CD14-positive monocyte (primary cell): ENCODE results near the gene CRBN. TPM values are rescaled to one million over a fixed set of nuclear protein-coding genes. Genes with fewer than 3 reads are reported as not detected.

Experiments
- DNase-seq, 3 donors: peaks; one replicate each; pipeline ENCODE4 v3.0.0-alpha.2; 2011 to 2022
- H2AFZ ChIP-seq: 2 replicates; pipeline ENCODE4 v1.6.0; 2012; ENCODE audit warnings: mild to moderate bottlenecking, low read depth, low read length, inconsistent platforms; ENCODE audit not compliant: insufficient read depth, poor library complexity, severe bottlenecking
- H3K27ac ChIP-seq, 2 donors: 1 replicate in 1 of 2; 2 replicates in 1 of 2; pipeline ENCODE4 v1.5.1; 2012 to 2013; ENCODE audit warnings: low read length in 2 of 2, control low read depth in 1 of 2, inconsistent platforms in 1 of 2, low read depth in 1 of 2, mild to moderate bottlenecking in 1 of 2
- H3K27me3 ChIP-seq, 2 donors: one replicate each; pipeline versions ENCODE4 v1.6.0 to v1.6.1; 2011 to 2013; ENCODE audit warnings: low read length in 2 of 2; ENCODE audit not compliant: control insufficient read depth in 2 of 2, insufficient read depth in 2 of 2
- H3K36me3 ChIP-seq, 2 donors: replicated peaks in 1 of 2; 1 replicate in 1 of 2; 2 replicates in 1 of 2; pipeline versions ENCODE4 v1.5.1 to v1.6.1; 2012 to 2013; ENCODE audit warnings: low read length in 2 of 2, control low read depth in 1 of 2, inconsistent platforms in 1 of 2, mild to moderate bottlenecking in 1 of 2; ENCODE audit not compliant: insufficient read depth in 2 of 2, control insufficient read depth in 1 of 2
- H3K4me1 ChIP-seq, 2 donors: 1 replicate in 1 of 2; 2 replicates in 1 of 2; pipeline versions ENCODE4 v1.5.1 to v1.6.1; 2012 to 2013; ENCODE audit warnings: low read length in 2 of 2, control low read depth in 1 of 2, inconsistent platforms in 1 of 2, mild to moderate bottlenecking in 1 of 2, moderate library complexity in 1 of 2; ENCODE audit not compliant: insufficient read depth in 2 of 2, control insufficient read depth in 1 of 2
- H3K4me2 ChIP-seq: replicated peaks from 2 replicates; pipeline ENCODE3; 2012; ENCODE audit warnings: low read length, moderate library complexity, mild to moderate bottlenecking; ENCODE audit not compliant: poor library complexity, severe bottlenecking; ENCODE audit errors: extremely low read depth
- H3K4me3 ChIP-seq, 3 experiments: fragments of 200-600 bp in 1 of 3; sonication (generic) in 1 of 3; replicated peaks in 1 of 3; 1 replicate in 2 of 3; 2 replicates in 1 of 3; pipeline ENCODE4 v1.5.1; 2011 to 2013; ENCODE audit warnings: low read length in 3 of 3, mild to moderate bottlenecking in 3 of 3, control low read depth in 2 of 3, low read depth in 2 of 3, inconsistent platforms in 1 of 3, moderate library complexity in 1 of 3
- H3K79me2 ChIP-seq: 2 replicates; pipeline ENCODE4 v1.6.0; 2012; ENCODE audit warnings: mild to moderate bottlenecking, control low read depth, inconsistent platforms, low read length, moderate library complexity; ENCODE audit not compliant: insufficient read depth
- H3K9ac ChIP-seq: 2 replicates; pipeline ENCODE4 v1.6.0; 2017; ENCODE audit warnings: low read length, mild to moderate bottlenecking; ENCODE audit not compliant: insufficient read depth, poor library complexity, severe bottlenecking
- H3K9me3 ChIP-seq, 2 donors: replicated peaks in 1 of 2; 1 replicate in 1 of 2; 2 replicates in 1 of 2; pipeline versions ENCODE4 v1.5.1 to v1.6.1; 2012 to 2013; ENCODE audit warnings: low read length in 2 of 2, control low read depth in 1 of 2; ENCODE audit not compliant: control insufficient read depth in 1 of 2, insufficient read depth in 1 of 2
- H4K20me1 ChIP-seq: 2 replicates; pipeline ENCODE4 v1.6.0; 2012; ENCODE audit warnings: mild to moderate bottlenecking, low read length, control low read depth, moderate library complexity; ENCODE audit not compliant: insufficient read depth
- H3K27ac Mint-ChIP-seq, 7 donors: one replicate each; pipeline ENCODE4 v1.8.0; 2020; ENCODE audit warnings: mild to moderate bottlenecking in 7 of 7, mixed read lengths in 7 of 7, moderate library complexity in 6 of 7, inconsistent platforms in 2 of 7
- H3K27me3 Mint-ChIP-seq, 3 donors: one replicate each; pipeline ENCODE4 v1.8.0; 2021 to 2022; ENCODE audit warnings: low read depth in 3 of 3, mild to moderate bottlenecking in 3 of 3, mixed read lengths in 3 of 3, moderate library complexity in 3 of 3, inconsistent platforms in 1 of 3
- H3K36me3 Mint-ChIP-seq, 2 donors: one replicate each; pipeline ENCODE4 v1.8.0; 2020; ENCODE audit warnings: mixed read lengths in 2 of 2, inconsistent platforms in 1 of 2, mild to moderate bottlenecking in 1 of 2
- H3K4me1 Mint-ChIP-seq: one replicate; pipeline ENCODE4 v1.8.0; 2020; ENCODE audit warnings: mild to moderate bottlenecking, mixed read lengths
- H3K4me3 Mint-ChIP-seq, 2 donors: one replicate each; pipeline ENCODE4 v1.8.0; 2020; ENCODE audit warnings: mild to moderate bottlenecking in 2 of 2, mixed read lengths in 2 of 2, moderate library complexity in 1 of 2
- H3K9me3 Mint-ChIP-seq, 7 donors: one replicate each; pipeline ENCODE4 v1.8.0; 2020 to 2022; ENCODE audit warnings: mixed read lengths in 7 of 7, mild to moderate bottlenecking in 6 of 7, moderate library complexity in 6 of 7, inconsistent platforms in 2 of 7
- WGBS: methylation state at CpG from one replicate; pipeline ENCODE4 v1.1.5; 2013; ENCODE audit warnings: missing lambda C conversion rate; ENCODE audit not compliant: insufficient coverage; 5-methylcytosine and 5-hydroxymethylcytosine counted together
- intact Hi-C, 2 donors: fragments of 100-400 bp; cut with micrococcal nuclease; formaldehyde crosslinking; loops; one replicate each; pipeline versions ENCODE4 v1.15.0 to v1.15.1; 2023
- polyA plus RNA-seq, 3 donors: library from polyadenylated mRNA; depleted of rRNA in 1 of 3; unstranded in 2 of 3; stranded (reverse) in 1 of 3; fragments of 300-500 nt in 2 of 3; fragments of >200 nt in 1 of 3; fragmentation: Illumina TruSeq in 2 of 3; gene quantifications; 1 replicate in 2 of 3; 2 replicates in 1 of 3; pipeline ENCODE4 v1.2.3, GENCODE V29; 2012 to 2021
- TF ChIP-seq, protein P1 (sequence below): fragments of 200-600 bp; IDR thresholded peaks from one replicate; pipeline ENCODE4 v1.8.0; 2022; ENCODE audit warnings: antibody characterized with exemption, mild to moderate bottlenecking

CRBN gene
- polyA plus RNA-seq, 3 donors, result 53.1 to 98.3 (median 96.1) TPM

DNA sequence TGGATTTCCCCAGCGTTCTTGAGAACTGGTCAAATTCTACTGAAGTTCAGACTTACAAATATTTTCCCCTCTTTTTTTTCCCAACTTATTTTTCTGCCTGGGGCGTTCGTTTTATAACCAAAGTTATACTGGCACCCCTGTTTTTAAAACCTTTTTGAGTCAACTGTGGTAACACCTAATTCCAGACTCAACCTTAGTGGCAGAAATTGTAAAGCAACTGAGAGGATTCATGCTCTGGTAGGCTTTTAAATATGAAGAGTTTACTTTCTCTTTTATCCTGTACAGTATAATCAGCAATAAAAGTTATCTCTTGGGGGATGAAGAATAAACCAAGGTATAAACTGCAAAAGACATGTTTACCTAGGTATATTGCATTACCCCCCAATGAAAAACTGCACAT lies 71.6 kb downstream of the CRBN start:
- Histone ChIP-seq H3K4me2 (no peak overlapping the region), H2AFZ (no peak overlapping the region), H3K27me3 (no peaks in the 10 kb centered on the region), H3K79me2 (no peaks in the 10 kb centered on the region), H3K9ac (no peak overlapping the region), H3K4me3 (no peak overlapping the region), H3K9me3 (no peaks in the 10 kb centered on the region), H3K27ac (no peak overlapping the region), H3K4me1 (no peaks in the 10 kb centered on the region), H3K36me3 (no peaks in the 10 kb centered on the region), H4K20me1 (no peaks in the 10 kb centered on the region)
- H3K4me1 Mint-ChIP-seq, result peaks cover 5% of the 10 kb centered on the region
- H3K4me3 Mint-ChIP-seq, result no peak overlapping the region
- H3K36me3 Mint-ChIP-seq, result no peaks in the 10 kb centered on the region
- no CpG with 5 or more reads among the region's 3 CpGs for WGBS
- intact Hi-C loops, result no loop called here
- H3K27ac Mint-ChIP-seq, result no peak overlapping the region
- TF ChIP-seq, protein P1, sequence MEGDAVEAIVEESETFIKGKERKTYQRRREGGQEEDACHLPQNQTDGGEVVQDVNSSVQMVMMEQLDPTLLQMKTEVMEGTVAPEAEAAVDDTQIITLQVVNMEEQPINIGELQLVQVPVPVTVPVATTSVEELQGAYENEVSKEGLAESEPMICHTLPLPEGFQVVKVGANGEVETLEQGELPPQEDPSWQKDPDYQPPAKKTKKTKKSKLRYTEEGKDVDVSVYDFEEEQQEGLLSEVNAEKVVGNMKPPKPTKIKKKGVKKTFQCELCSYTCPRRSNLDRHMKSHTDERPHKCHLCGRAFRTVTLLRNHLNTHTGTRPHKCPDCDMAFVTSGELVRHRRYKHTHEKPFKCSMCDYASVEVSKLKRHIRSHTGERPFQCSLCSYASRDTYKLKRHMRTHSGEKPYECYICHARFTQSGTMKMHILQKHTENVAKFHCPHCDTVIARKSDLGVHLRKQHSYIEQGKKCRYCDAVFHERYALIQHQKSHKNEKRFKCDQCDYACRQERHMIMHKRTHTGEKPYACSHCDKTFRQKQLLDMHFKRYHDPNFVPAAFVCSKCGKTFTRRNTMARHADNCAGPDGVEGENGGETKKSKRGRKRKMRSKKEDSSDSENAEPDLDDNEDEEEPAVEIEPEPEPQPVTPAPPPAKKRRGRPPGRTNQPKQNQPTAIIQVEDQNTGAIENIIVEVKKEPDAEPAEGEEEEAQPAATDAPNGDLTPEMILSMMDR, result no peak
- H3K9me3 Mint-ChIP-seq, result peaks cover 0 to 2% (median 0%) of the 10 kb centered on the region in 7 donors
- no peak for DNase-seq
- peaks cover 2 to 5% (median 4%) of the 10 kb centered on the region in 3 donors for H3K27me3 Mint-ChIP-seq

DNA sequence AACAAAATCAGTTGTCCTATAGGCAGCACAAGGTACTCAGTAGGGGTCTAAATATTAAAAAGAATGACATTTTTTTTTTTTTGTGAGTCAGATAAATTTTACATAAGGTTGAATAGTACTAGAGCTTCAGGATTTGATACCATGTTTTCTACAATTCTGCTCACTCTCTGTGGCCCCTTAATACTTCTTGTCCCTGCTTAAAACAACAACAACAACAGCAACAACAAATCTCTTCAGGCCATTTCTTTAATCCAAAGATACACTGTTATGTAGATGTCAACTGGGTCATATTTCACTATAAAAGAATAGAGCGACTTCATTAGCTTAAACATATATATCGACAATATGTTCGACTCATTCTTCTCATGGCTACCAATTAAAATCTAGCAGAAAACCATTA lies 72.3 kb downstream of the CRBN start:
- H3K9me3 Mint-ChIP-seq, result peaks cover 0 to 2% (median 0%) of the 10 kb centered on the region in 7 donors
- no peaks in the 10 kb centered on the region for H3K4me1 ChIP-seq
- H3K9ac ChIP-seq, result no peak overlapping the region
- intact Hi-C loops, result no loop called here
- no peaks in the 10 kb centered on the region for H3K9me3 ChIP-seq
- TF ChIP-seq, protein P1, result no peak
- H3K36me3 ChIP-seq, result no peaks in the 10 kb centered on the region
- peaks cover 2 to 5% (median 4%) of the 10 kb centered on the region in 3 donors for H3K27me3 Mint-ChIP-seq
- no peaks in the 10 kb centered on the region for H3K79me2 ChIP-seq
- no peak overlapping the region for H3K4me3 ChIP-seq
- no peaks in the 10 kb centered on the region for H3K27me3 ChIP-seq
- DNase-seq, result no peak
- no peak overlapping the region for H3K4me3 Mint-ChIP-seq
- peaks cover 5% of the 10 kb centered on the region for H3K4me1 Mint-ChIP-seq
- no peak overlapping the region for H2AFZ ChIP-seq
- WGBS, result no CpG with 5 or more reads among the region's 3 CpGs
- no peaks in the 10 kb centered on the region for H4K20me1 ChIP-seq
- H3K27ac ChIP-seq, result no peak overlapping the region
- no peak overlapping the region for H3K4me2 ChIP-seq
- H3K36me3 Mint-ChIP-seq, result no peaks in the 10 kb centered on the region
- no peak overlapping the region for H3K27ac Mint-ChIP-seq
